T-cell (primary cell): ENCODE data around the gene NIF3L1. TPM values are rescaled to one million over a fixed set of nuclear protein-coding genes. Genes with fewer than 3 reads are reported as not detected.
A peak's percentile ranks its signal among the peaks of the same experiment; 100 is the strongest.

Experiments
- ATAC-seq, 4 experiments: fragments of 200-7000 bp in 3 of 4; fragments of 150-1000 bp in 1 of 4; cut with Tn5 transposase; replicated peaks in 1 of 4; 1 replicate in 3 of 4; 2 replicates in 1 of 4; pipeline ENCODE4 v1.10.0; 2021; ENCODE audit warnings: moderate library complexity in 3 of 4, mild to moderate bottlenecking in 2 of 4, moderate number of reproducible peaks in 1 of 4
- CTCF ChIA-PET, 2 donors: fragments of 300-600 bp; sonication (Branson Sonifier 250); formaldehyde crosslinking; loops; one replicate each; lab custom pipeline; 2022; ENCODE audit warnings: antibody characterized with exemption in 2 of 2; lab: Charles Lee
- POLR2A ChIA-PET, 2 donors: fragments of 300-600 bp; sonication (Branson Sonifier 250); formaldehyde crosslinking; loops; one replicate each; lab custom pipeline; 2022; ENCODE audit warnings: antibody characterized with exemption in 2 of 2; lab: Charles Lee
- DNase-seq, 35 experiments: peaks; one replicate each; pipeline versions ENCODE4 v3.0.0 to v3.0.0-alpha.2; 2013 to 2023
- H3K27ac ChIP-seq: one replicate; pipeline ENCODE4 v1.5.1; 2013; ENCODE audit warnings: low read length
- H3K27me3 ChIP-seq, 2 experiments: replicated peaks in 1 of 2; 1 replicate in 1 of 2; 2 replicates in 1 of 2; pipeline versions ENCODE4 v1.6.1 to v1.7.0; 2013; ENCODE audit warnings: low read length in 1 of 2, mixed read lengths in 1 of 2; ENCODE audit not compliant: control insufficient read depth in 2 of 2, insufficient read depth in 2 of 2; ENCODE audit errors: extremely low read depth in 1 of 2
- H3K36me3 ChIP-seq, 2 donors: 1 replicate in 1 of 2; 2 replicates in 1 of 2; pipeline versions ENCODE4 v1.6.1 to v1.7.0; 2013; ENCODE audit warnings: low read length in 1 of 2; ENCODE audit not compliant: control insufficient read depth in 2 of 2, insufficient read depth in 1 of 2; ENCODE audit errors: extremely low read depth in 1 of 2
- H3K4me1 ChIP-seq, 2 experiments: 1 replicate in 1 of 2; 2 replicates in 1 of 2; pipeline versions ENCODE4 v1.6.1 to v1.7.0; 2013; ENCODE audit warnings: low read length in 2 of 2, mixed read lengths in 1 of 2; ENCODE audit not compliant: insufficient read depth in 2 of 2, control insufficient read depth in 1 of 2; ENCODE audit errors: extremely low read depth in 1 of 2
- H3K4me3 ChIP-seq, 2 donors: 1 replicate in 1 of 2; 2 replicates in 1 of 2; pipeline versions ENCODE4 v1.5.1 to v1.7.0; 2013; ENCODE audit warnings: mild to moderate bottlenecking in 2 of 2, low read length in 1 of 2, moderate library complexity in 1 of 2; ENCODE audit not compliant: control insufficient read depth in 1 of 2; ENCODE audit errors: extremely low read depth in 1 of 2
- H3K9me3 ChIP-seq: 2 replicates; pipeline ENCODE4 v1.7.0; 2013
- H3K27ac Mint-ChIP-seq, 2 donors: one replicate each; pipeline ENCODE4 v1.8.0; 2020 to 2021; ENCODE audit warnings: mild to moderate bottlenecking in 2 of 2, mixed read lengths in 2 of 2
- H3K27me3 Mint-ChIP-seq, 2 donors: one replicate each; pipeline ENCODE4 v1.8.0; 2021 to 2022; ENCODE audit warnings: mixed read lengths in 2 of 2
- H3K36me3 Mint-ChIP-seq: one replicate; pipeline ENCODE4 v1.8.0; 2021; ENCODE audit warnings: mixed read lengths
- H3K4me1 Mint-ChIP-seq, 3 donors: one replicate each; pipeline ENCODE4 v1.8.0; 2020 to 2022; ENCODE audit warnings: mixed read lengths in 3 of 3, mild to moderate bottlenecking in 1 of 3
- H3K4me3 Mint-ChIP-seq, 3 donors: one replicate each; pipeline ENCODE4 v1.8.0; 2020 to 2022; ENCODE audit warnings: mild to moderate bottlenecking in 3 of 3, mixed read lengths in 3 of 3, moderate library complexity in 3 of 3
- H3K9me3 Mint-ChIP-seq, 3 donors: one replicate each; pipeline ENCODE4 v1.8.0; 2020 to 2022; ENCODE audit warnings: mixed read lengths in 3 of 3
- WGBS: methylation state at CpG from one replicate; pipeline ENCODE4 v1.1.5; 2013; ENCODE audit warnings: missing lambda C conversion rate; ENCODE audit not compliant: insufficient coverage; 5-methylcytosine and 5-hydroxymethylcytosine counted together
- total RNA-seq, 35 experiments: library from RNA in 6 of 35; stranded (reverse) in 6 of 35; fragments of 120-200 nt in 1 of 35; gene quantifications; one replicate each; pipeline versions ENCODE4 v1.2.1 to v1.2.4 and lab custom pipeline; 2013 to 2026

NIF3L1 gene
- total RNA-seq, 5 donors from 2014 or later (not counting 1 experiment from before 2014, with no cell fraction given), result 11.7 to 29.7 (median 25.0) TPM

GRCh38 chr2:200847269-200847668, 41.9 kb upstream of the NIF3L1 start:
- CTCF ChIA-PET, result no interaction called here
- no peaks in the 10 kb centered on the region for H3K4me1 ChIP-seq
- no peaks in the 10 kb centered on the region for H3K9me3 ChIP-seq
- peaks cover under 1 to 11% (median under 1%) of the 10 kb centered on the region in 3 donors for H3K4me1 Mint-ChIP-seq
- H3K27ac Mint-ChIP-seq, result no peak overlapping the region
- H3K27me3 Mint-ChIP-seq, result no peaks in the 10 kb centered on the region
- ATAC-seq (peak in 1 of 4 experiments; percentile 3), DNase-seq (no peak)
- H3K36me3 ChIP-seq, result peaks cover 8 to 19% of the 10 kb centered on the region in 2 donors
- H3K4me3 ChIP-seq, result no peak overlapping the region
- POLR2A ChIA-PET, result interaction anchor here in 1 of 2 donors (1.8 kb wide), 1 partner anchor 17 kb away, joined by 6 read pairs; the partner anchor contains the start of gene CLK1
- no peaks in the 10 kb centered on the region for H3K27me3 ChIP-seq
- no peak overlapping the region for H3K27ac ChIP-seq
- H3K36me3 Mint-ChIP-seq, result peaks cover 19% of the 10 kb centered on the region
- no peaks in the 10 kb centered on the region for H3K9me3 Mint-ChIP-seq
- no peak overlapping the region for H3K4me3 Mint-ChIP-seq

- H3K27ac ChIP-seq, result no peak overlapping the region
- H3K9me3 ChIP-seq, result no peaks in the 10 kb centered on the region
- ChIA-PET POLR2A (interaction anchor here (0.6 to 2.8 kb wide), 7 partner anchors 11 to 422 kb away, joined by 3 to 23 read pairs (median 5); partner anchors contain the start of gene CLK1 (in 2 of the 2)), CTCF (interaction anchor here in 1 of 2 donors (0.5 kb wide), 1 partner anchor 795 kb away, joined by 6 read pairs; the partner anchor contains the start of gene TMEM237)
- H3K27me3 ChIP-seq, result no peaks in the 10 kb centered on the region
- H3K36me3 Mint-ChIP-seq, result peaks cover 25% of the 10 kb centered on the region
- no peak for DNase-seq
- H3K4me3 Mint-ChIP-seq, result no peak overlapping the region
- no peak overlapping the region for H3K27ac Mint-ChIP-seq
- 100% methylated on average over 2 of the region's 4 CpGs for WGBS
- no peaks in the 10 kb centered on the region for H3K27me3 Mint-ChIP-seq
- H3K36me3 ChIP-seq, result peaks cover 8 to 25% of the 10 kb centered on the region in 2 donors
- H3K4me1 ChIP-seq, result no peaks in the 10 kb centered on the region
- peaks cover 4 to 18% (median 7%) of the 10 kb centered on the region in 3 donors for H3K4me1 Mint-ChIP-seq
- no peak overlapping the region for H3K4me3 ChIP-seq
- no peaks in the 10 kb centered on the region for H3K9me3 Mint-ChIP-seq
- ATAC-seq, result no peak
Observed at GRCh38 chr2:200847939-200848338, 41.2 kb upstream of the NIF3L1 start.

GRCh38 chr2:200850512-200851256, 38.5 kb upstream of the NIF3L1 start:
- DNase-seq, result no peak
- peaks cover 0 to 6% of the 10 kb centered on the region in 2 experiments for H3K4me1 ChIP-seq
- H3K27ac ChIP-seq, result no peak overlapping the region
- Mint-ChIP-seq H3K4me1 (peaks cover 6 to 23% (median 11%) of the 10 kb centered on the region in 3 donors), H3K27ac (peak overlapping the region; percentile 16 to 27), H3K27me3 (no peaks in the 10 kb centered on the region), H3K36me3 (peaks cover 43% of the 10 kb centered on the region), H3K9me3 (no peaks in the 10 kb centered on the region), H3K4me3 (peak overlapping the region in 1 of 3 donors; percentile 31)
- POLR2A ChIA-PET, result interaction anchor here (0.5 to 3.5 kb wide), 10 partner anchors 8 to 1253 kb away, joined by 3 to 23 read pairs (median 3); partner anchors contain the start of genes CASP10 (in 1 of the 2) and CLK1 (in 1 of the 2)
- H3K4me3 ChIP-seq, result no peak overlapping the region
- H3K9me3 ChIP-seq, result no peaks in the 10 kb centered on the region
- H3K36me3 ChIP-seq, result peaks cover 13 to 52% of the 10 kb centered on the region in 2 donors
- H3K27me3 ChIP-seq, result no peaks in the 10 kb centered on the region
- CTCF ChIA-PET, result interaction anchor here (0.6 to 0.7 kb wide), 2 partner anchors 31 to 370 kb away, joined by 3 to 5 read pairs; no protein-coding TSS in a partner anchor
- ATAC-seq, result no peak
- 91% methylated on average over 7 of the region's 14 CpGs for WGBS

DNA sequence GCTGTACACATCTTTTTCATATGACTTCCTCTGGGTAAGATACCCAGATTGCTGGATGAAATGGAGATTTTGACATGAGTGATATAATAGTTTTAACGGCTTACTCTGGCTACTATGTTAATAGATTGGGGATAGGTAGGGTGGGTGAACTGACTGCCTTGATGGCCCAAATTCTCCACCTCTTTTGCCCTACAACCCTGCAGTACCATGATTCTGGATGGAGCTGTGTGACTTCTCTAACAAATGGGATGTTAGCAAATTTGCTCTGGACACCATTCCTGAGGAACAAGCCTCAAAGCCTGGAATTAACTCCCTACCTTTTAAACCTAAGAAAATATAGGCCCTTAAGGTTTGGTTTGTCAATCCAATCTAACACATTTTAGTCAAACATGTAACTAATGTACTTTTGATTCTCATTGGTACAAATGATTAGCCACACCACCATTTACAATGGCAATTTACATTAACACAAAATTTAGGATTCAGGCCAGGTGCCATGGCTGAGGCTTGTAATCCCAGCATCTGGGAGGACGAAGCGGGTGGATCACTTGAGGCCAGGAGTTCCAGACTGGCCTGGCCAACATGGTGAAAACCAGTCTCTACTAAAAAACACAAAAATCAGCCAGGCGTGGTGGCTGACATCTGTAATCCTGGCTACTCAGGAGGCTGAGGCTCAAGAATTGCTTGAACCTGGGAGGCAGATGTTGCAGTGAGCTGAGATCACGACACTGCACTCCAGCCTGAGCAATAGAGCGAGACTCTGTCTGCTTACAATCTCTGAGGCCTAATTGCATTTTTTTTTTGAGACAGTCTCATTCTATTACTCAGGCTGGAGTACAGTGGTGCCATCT, 37.5 kb upstream of the NIF3L1 start:
- no peaks in the 10 kb centered on the region for H3K27me3 Mint-ChIP-seq
- ChIA-PET POLR2A (interaction anchor here (0.5 to 3.5 kb wide), 9 partner anchors 10 to 1252 kb away, joined by 3 to 21 read pairs (median 3); partner anchors contain the start of gene CLK1 (in 1 of the 2)), CTCF (no interaction called here)
- DNase-seq, result peak in 1 of 35 experiments; percentile 18
- no peaks in the 10 kb centered on the region for H3K9me3 Mint-ChIP-seq
- peak in 1 of 4 experiments; percentile 18 for ATAC-seq
- WGBS, result 94% methylated on average over 5 of the region's 6 CpGs
- H3K4me3 ChIP-seq, result no peak overlapping the region
- no peaks in the 10 kb centered on the region for H3K9me3 ChIP-seq
- no peak overlapping the region for H3K4me3 Mint-ChIP-seq
- H3K27ac ChIP-seq, result no peak overlapping the region
- peaks cover 10 to 21% (median 16%) of the 10 kb centered on the region in 3 donors for H3K4me1 Mint-ChIP-seq
- no peaks in the 10 kb centered on the region for H3K27me3 ChIP-seq
- peaks cover 47% of the 10 kb centered on the region for H3K36me3 Mint-ChIP-seq
- peaks cover 14 to 61% of the 10 kb centered on the region in 2 donors for H3K36me3 ChIP-seq
- H3K27ac Mint-ChIP-seq, result no peak overlapping the region
- H3K4me1 ChIP-seq, result peaks cover 0 to 7% of the 10 kb centered on the region in 2 experiments

- CTCF ChIA-PET, result no interaction called here
- no CpG with 5 or more reads among the region's 2 CpGs for WGBS
- POLR2A ChIA-PET, result interaction anchor here (0.5 to 3.5 kb wide), 12 partner anchors 9 to 325 kb away, joined by 3 to 21 read pairs (median 4); partner anchors contain the start of gene CLK1 (in 1 of the 2)
Observed at GRCh38 chr2:200852605-200853004, 36.6 kb upstream of the NIF3L1 start.

More at GRCh38 chr2:200852605-200853004, 36.6 kb upstream of the NIF3L1 start:
- no peak for DNase-seq
- H3K4me3 Mint-ChIP-seq, result no peak overlapping the region
- Histone ChIP-seq H3K4me3 (no peak overlapping the region), H3K9me3 (no peaks in the 10 kb centered on the region), H3K36me3 (peaks cover 14 to 70% of the 10 kb centered on the region in 2 donors), H3K4me1 (peaks cover 0 to 11% of the 10 kb centered on the region in 2 experiments), H3K27ac (no peak overlapping the region), H3K27me3 (no peaks in the 10 kb centered on the region)
- ATAC-seq, result no peak
- H3K27ac Mint-ChIP-seq, result peak overlapping the region in 1 of 2 donors; percentile 57
- H3K36me3 Mint-ChIP-seq, result peaks cover 57% of the 10 kb centered on the region
- peaks cover 20 to 27% (median 26%) of the 10 kb centered on the region in 3 donors for H3K4me1 Mint-ChIP-seq
- no peaks in the 10 kb centered on the region for H3K9me3 Mint-ChIP-seq
- H3K27me3 Mint-ChIP-seq, result no peaks in the 10 kb centered on the region
